Stimulated activated CD8-positive, alpha-beta memory T cell treated with anti-CD3 and anti-CD28 coated beads, Interleukin-4, amount 100 ng/mL, for 4 hours (primary cell): Measurements from ENCODE around the gene TMC1.
"Not testable (repeated sequence)": the region's sequence is repeated elsewhere in the genome, so short reads cannot be mapped to it uniquely, and the experiment has no call there.

Experiments
- DNase-seq, 2 donors: peaks; one replicate each; pipeline ENCODE4 v3.0.0-alpha.2; 2020; ENCODE audit warnings: low read depth in 2 of 2, low spot score in 1 of 2

TMC1 gene

GRCh38 chr9:72521416-72521815 lies at the start of gene TMC1:
Gene TMC1 (plus strand): TSS chr9:72521608. CDS start chr9:72648649, 127,041 bp downstream.
- DNase-seq: not testable (repeated sequence)

DNA sequence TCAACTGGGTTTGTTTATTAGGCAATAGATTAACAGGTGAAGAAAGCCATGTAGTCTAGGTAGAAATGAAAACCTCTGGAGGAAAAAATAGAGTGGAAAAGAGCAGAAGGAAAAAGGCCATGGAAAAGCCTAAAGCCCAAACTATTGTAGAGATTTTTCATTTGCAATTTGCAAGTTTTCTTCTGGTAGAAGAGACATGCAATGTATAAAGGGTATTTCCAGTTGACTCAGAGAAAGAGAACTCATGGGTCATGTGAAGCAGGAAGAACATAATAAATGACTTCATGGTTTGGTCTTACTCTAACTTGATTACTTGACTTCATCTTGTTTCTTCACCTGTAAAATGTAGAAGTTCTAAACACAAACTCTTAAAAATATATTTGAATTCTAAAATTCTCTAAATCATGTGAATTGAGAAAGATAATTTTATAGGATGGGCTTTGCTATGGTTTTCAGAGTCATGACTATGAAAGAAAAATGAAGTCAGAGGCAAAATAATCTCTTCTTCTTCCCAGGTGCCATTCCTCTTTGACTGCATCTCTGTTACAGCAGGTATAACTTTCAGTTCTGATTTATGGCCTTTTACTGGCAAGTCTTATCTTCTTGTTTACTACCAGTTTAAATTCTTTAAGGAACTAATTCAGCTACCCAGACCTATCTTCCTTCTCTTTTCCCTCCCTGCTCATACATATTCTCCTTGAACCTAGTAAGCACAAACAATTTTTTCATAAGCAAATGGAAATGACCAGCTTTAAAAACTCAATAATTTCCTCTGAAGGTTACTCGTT lies 47.7 kb upstream of the TMC1 start:
- DNase-seq: no peak

GRCh38 chr9:72474676-72475075 lies 46.7 kb upstream of the TMC1 start:
- no peak for DNase-seq

- no peak for DNase-seq
These were observed 45.3 kb upstream of the TMC1 start for GRCh38 chr9:72476100-72476499.

GRCh38 chr9:72476617-72477437 lies 44.6 kb upstream of the TMC1 start:
- DNase-seq: peak in 1 of 2 donors; percentile 16

DNA sequence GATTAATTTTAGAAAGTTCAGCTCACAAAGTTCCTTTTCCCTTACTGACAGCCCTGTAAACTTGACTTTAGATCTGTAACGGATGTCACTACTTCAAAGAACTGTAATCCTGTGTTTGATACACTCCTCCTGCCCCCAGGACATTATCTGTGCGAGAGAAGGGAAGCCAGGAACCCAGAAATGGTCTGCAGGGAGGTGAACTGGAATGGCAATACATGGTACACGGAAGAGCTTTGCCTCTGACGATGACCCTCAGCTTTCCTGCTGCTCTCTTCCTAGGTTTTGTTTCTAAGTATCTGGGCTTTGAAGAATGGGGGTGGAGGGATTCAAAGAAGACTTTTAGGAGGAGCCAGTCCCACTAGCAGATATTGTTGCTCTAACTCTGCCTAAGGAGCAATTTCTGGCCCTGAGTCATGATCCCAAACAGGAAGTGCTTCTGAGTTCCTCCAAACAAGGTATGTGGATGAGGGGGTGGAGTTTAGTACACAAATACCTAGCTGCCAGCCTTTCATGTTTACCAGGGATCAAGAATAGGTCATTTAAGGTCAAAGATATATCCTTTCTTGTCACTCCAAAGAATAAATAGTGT lies 43.4 kb upstream of the TMC1 start:
- no peak for DNase-seq

GRCh38 chr9:72478966-72479365 lies 42.4 kb upstream of the TMC1 start:
- no peak for DNase-seq

DNA sequence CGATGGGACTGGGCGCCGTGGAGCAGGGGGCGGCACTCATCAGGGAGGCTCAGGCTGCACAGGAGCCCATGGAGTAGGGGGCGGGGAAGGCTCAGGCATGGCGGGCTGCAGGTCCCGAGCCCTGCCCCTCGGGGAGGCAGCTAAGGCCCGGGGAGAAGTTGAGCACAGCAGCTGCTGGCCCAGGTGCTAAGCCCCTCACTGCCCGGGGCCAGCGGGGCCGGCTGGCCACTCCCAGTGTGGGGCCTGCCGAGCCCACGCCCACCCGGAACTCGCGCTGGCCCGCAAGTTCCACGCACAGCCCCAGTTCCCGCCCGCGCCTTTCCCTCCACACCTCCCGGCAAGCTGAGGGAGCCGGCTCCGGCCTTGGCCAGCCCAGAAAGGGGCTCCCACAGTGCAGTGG lies 41.1 kb upstream of the TMC1 start:
- not testable (repeated sequence) for DNase-seq

DNA sequence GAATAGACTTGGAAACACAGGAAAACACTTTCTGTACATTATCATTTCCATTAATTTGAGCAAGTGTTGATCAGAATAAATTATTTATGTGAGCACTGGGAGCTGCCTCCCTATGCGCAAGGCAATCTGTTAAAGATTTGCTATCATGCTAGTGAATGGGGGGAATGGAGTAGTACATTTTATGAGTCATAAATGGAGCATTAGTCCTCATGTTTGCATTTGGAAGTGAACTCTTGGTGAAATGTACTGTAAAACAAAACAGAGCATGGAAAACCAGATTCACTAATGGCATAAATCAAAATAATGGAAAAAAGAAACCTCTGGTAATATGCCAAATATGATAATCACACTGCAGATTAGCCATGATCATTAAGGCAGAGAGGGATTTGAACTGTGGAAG lies 40.5 kb upstream of the TMC1 start:
- DNase-seq: no peak

- no peak for DNase-seq
These were observed 35.4 kb upstream of the TMC1 start for GRCh38 chr9:72485821-72486593.

DNA sequence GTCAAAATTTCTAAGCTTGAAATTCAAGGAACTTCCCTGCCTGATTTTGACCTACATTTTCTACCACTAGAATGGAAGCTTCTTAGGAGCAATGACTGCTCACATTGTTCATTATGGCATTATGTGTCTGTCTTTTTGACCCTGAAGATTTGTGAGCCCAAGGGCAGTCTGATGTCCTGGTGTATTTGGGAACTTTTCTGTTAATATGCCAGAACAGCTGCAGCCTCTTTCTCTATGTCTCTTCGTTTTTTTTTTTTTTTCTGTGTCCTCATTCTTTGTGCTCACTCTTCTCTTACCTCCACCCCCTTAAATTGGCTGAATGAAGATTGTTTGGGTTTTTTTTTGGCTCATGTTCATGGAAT lies 34.8 kb upstream of the TMC1 start:
- no peak for DNase-seq

- not testable (repeated sequence) for DNase-seq
These were observed 33.7 kb upstream of the TMC1 start for GRCh38 chr9:72487665-72488064.

- DNase-seq: no peak
These were observed 31.4 kb upstream of the TMC1 start for GRCh38 chr9:72489986-72490385.

DNA sequence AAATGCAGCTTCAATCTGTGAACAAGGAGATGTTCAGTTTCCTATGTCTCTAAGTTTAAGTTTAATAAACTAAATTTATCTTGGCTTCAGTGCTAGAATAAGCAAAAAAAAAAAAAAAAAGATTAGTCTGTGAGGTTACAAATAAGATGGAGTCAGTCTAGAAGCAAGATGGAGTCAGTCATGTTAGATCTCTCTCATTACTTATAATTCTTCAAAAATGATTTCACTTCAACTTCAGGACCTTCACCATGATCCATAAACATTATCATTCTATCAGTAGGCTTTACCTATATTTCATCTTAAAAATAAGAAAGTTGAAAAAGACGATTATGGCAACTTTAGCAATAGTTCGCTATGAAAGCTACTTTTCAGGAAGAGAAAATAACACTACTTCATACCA lies 30.2 kb upstream of the TMC1 start:
- DNase-seq: no peak

DNA sequence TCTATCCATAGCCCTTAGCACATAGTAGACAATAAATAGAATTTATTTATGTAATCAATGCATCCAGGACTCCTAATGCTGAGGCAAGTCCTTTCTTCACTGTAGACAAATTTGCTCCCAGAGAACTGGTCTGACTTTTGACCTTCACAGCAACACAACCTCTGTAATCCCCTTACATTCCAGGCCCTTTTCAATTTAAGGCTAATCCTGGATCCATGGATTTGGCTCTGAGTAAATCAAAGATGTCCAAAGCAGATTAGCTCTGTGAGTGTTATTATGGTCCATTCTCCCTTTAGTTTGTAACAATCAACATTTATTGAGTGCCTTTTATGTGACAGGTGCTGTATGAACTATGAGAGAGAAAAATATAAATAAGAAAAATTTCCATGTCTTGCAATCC lies 27.4 kb upstream of the TMC1 start:
- no peak for DNase-seq

DNA sequence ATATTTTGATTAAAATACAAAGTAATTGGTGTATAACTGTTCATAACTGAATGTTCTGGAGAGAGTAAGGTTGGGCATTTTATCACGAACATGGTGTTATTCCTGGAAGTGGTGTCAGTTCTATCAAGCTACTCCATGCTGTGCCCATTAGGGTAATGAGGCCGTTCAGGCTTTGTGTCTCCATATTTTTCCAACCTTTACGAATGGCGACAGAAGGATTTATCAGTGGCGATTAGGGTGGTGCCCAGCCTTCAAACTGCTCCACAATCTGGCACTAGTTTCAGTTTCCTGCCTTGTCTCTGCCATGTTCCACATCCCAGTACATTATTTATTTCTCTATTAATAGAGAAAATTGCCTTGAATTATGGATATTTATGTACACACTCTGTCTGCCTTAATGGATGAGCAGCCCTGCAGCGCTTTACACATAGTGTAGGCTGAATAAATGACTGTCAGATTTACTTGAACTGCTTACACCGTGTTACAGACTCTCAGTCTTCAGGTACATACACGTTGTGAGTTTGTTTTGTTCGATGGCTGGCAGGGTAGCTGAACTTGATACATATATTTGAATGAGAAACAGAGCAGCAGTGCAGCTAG lies 23.9 kb upstream of the TMC1 start:
- no peak for DNase-seq

GRCh38 chr9:72506615-72507014 lies 14.8 kb upstream of the TMC1 start:
- DNase-seq: no peak

DNA sequence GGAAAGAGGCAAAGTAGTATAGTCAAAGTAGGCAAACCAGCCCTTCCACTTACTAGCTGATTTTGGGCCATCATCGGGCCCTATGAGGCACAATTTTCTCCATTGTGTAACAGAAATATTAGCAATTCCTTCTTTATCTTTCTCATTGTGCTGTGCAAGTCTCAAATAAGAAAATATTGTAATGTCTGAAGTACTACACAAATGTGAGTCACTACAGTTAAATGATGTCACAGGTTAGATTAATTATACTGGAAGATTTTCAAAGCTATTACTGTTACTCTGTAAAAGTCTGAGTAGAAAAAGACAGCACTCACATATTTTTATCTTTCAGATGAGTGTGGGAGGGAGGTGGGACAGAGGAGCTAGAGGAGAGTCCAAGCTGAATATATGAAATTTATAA lies 12.4 kb upstream of the TMC1 start:
- DNase-seq: no peak

- DNase-seq: no peak
These were observed 11.8 kb upstream of the TMC1 start for GRCh38 chr9:72509635-72510034.

- DNase-seq: not testable (repeated sequence)
These were observed 397 bp upstream of the TMC1 start for GRCh38 chr9:72521011-72521410.
